NCI-H345 (cell line): ENCODE measurements around the gene RPL11.
"Not testable (repeated sequence)": the region's sequence is repeated elsewhere in the genome, so short reads cannot be mapped to it uniquely, and the experiment has no call there.

Experiments
- DNase-seq: peaks from one replicate; lab custom pipeline; 2025; lab: John Stamatoyannopoulos, UW

RPL11 gene

DNA sequence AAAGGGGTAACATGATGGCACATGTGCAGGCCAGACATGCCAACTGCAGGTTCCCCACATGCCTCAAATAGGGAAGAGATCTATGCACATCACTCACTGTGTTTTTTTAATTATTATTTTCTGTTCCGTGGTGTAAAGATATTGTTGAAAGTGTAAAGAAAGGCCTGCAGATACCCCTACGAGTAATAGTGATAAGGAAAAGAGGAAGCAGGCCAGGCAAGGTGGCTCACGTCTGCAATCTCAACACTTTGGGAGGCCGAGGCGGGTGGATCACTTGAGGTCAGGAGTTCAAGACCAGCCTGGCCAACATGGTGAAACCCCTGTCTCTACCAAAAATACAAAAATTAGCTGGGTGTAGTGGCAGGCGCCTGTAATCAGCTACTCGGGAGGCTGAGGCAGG lies 6.4 kb upstream of the RPL11 start:
- DNase-seq: not testable (repeated sequence)

DNA sequence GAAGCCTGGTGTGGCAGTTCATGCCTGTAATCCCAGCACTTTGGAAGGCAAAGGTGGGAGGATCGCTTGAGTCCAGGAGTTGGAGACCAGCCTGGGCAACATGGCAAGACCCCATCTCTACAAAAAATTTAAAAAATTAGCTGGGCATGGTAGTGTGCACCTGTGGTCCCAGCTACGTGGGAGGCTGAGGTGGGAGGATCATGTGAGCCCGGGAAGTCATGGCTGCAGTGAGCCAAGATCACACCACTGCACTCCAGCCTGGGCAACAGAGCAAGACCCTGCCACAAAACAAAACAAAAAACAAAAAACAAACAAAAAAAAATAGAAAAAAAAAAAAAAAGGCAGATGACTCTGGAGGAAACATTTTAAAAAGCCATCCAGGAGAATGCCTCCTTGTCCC lies 3.9 kb upstream of the RPL11 start:
- DNase-seq: not testable (repeated sequence)

DNA sequence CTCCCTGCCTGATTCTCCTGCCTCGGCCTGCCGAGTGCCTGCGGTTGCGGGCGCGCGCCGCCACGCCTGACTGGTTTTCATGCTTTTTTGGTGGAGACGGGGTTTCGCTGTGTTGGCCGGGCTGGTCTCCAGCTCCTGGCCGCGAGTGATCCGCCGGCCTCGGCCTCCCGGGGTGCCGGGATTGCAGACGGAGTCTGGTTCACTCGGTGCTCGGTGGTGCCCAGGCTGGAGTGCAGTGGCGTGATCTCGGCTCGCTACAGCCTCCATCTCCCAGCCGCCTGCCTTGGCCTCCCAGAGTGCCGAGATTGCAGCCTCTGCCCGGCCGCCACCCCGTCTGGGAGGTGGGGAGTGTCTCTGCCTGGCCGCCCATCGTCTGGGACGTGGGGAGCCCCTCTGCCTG lies 3.3 kb upstream of the RPL11 start:
- DNase-seq: not testable (repeated sequence)

DNA sequence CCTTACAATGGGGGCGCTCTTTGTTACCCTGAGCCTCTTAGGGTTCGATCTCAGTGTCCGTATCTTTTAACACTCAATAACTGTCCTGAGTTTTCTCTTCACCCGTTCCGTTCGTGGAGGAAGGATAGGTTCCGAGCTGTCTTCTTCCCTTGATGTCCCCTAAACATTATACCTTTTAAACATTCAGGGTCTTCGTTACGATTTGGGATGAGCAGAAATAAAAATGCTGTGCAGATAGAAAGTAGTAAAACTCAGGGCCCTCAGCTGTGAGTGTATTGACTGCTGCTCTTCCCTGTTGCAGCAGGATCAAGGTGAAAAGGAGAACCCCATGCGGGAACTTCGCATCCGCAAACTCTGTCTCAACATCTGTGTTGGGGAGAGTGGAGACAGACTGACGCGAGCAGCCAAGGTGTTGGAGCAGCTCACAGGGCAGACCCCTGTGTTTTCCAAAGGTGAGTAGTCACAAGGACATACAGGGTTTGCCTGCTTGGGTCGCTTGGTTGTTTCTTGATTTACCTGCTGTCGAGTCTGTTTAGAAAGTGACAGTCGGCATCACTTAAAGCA lies 784 bp downstream of the RPL11 start:
- DNase-seq: no peak

DNA sequence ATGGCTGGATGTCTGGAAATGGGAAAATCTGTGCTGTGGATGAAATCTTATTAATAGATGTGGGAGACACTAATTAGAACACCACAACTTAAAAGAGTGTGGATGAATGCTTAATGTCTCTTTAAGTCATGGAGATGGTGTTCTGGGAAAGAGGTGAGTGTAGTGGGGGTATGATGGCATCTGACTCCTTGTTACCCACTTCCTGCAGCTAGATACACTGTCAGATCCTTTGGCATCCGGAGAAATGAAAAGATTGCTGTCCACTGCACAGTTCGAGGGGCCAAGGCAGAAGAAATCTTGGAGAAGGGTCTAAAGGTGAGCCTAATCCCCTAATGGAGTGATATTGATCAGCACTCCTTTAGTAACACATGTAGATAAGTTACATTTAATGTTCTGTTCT lies 2.0 kb downstream of the RPL11 start:
- DNase-seq: no peak

DNA sequence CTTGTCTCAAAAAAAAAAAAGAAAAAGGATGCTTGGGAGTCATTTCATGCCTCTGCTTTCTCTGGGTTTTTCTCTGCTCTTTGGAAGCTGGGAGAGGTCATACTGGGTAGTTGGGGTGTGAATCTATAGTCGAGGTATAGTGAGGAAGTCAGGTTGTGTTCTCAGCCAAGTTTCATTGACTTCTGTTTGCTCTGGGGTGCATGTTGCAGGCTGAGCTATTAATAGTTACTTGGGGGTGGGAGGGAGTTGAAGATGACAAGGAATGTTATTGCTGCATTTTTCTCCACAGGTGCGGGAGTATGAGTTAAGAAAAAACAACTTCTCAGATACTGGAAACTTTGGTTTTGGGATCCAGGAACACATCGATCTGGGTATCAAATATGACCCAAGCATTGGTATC lies 2.8 kb downstream of the RPL11 start:
- no peak for DNase-seq

DNA sequence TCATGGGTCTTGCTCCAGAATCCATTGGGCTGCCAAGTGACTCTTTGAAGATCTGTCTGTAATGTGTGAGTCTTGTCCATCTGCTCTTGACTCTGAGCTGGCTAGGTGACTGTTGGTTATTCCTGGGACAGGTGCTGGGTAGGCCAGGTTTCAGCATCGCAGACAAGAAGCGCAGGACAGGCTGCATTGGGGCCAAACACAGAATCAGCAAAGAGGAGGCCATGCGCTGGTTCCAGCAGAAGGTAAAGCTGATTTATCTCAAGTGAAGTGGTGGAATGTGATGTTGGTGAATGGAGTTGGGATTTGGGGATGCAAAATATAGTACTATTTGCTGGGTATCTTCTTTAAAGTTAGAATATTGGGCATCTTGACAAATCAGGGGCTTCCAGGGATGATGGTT lies 4.1 kb downstream of the RPL11 start:
- no peak for DNase-seq

DNA sequence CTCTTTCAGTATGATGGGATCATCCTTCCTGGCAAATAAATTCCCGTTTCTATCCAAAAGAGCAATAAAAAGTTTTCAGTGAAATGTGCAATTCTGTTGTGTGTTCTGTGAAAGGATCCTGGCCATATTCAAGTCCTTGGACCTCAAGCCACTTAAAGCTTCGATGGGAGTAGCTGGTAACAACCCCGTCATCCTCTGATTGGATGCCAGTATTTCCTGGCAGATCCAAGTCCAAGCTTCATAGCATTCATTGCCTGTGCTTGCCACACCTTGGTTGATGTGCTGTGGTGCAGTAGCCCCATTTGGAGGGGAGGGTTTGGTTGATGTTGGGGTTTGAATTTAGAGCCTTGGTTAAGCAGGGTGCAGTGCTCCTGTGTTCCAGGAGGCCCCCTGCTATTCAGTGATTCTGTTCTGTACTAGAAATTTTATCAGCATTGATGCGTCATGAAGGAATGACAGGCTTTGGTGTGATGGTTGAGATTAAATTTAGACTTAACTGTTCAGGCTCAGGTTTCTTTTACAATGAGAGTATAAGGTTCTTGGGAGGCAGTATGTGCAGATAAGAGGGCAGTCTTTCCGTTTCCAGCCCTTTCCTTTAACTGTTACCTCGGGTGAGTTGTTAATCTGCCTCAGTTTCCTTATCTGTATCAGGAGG lies 4.9 kb downstream of the RPL11 start:
- no peak for DNase-seq

DNA sequence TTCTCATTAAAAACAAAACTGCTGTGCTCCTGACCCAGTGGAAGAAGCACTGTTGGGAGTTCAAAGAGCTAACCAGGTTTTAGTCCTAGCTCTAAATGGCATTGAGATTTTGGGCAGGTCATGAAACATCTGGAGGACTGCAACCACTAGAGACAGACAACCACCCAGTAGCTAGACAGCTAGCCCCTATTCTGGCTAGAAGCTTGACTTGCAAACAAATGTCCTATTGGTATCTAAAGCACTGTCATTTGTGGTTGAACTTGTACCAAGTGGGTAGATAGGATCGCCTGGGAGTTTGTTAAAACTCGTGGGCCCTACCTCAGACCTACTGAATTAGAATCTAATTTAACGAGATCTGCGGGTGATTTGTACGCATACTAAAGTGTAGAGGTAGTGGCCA lies 6.9 kb downstream of the RPL11 start:
- DNase-seq: no peak

DNA sequence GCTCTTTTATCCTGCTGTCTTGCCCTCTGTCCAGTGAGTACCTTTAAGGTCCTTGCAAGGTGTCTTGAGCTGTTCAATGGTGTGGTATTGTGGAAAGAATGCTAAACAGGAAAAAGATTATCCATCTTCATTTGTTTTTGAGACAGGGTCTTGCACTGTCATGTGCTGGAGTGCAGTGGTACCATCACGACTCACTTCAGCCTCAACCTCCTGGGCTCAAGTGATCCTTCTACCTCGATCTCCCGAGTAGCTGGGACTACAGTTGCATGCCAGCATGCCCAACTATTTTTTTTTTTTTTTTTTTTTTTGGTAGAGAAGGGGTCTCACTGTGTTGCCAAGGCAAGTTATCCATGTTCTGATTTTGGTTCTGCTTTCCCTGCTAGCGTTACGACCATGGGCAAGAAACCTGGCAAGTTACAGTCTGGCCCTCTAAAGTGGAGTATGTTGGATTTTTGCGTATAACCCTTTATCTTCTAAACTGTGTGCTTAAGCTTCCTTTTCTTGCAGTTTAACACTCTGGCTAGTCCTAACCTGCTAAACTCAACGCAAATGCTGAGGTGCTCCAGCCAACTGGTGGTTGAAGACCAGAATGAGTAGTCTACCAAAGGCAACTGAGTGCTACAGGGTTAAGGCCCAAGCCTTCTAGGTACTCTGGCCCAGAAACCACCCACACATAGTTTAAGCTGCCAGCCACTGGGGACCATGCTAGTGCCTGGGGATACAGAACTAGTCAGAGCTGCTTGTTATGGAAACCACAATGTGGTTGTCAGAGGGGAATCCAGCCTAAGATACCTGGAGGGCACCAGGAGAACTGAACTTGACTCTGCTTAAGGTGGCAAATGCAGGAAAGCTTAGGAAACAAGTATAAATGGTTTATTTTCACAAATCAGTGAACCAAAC lies 7.9 kb downstream of the RPL11 start:
- no peak for DNase-seq

DNA sequence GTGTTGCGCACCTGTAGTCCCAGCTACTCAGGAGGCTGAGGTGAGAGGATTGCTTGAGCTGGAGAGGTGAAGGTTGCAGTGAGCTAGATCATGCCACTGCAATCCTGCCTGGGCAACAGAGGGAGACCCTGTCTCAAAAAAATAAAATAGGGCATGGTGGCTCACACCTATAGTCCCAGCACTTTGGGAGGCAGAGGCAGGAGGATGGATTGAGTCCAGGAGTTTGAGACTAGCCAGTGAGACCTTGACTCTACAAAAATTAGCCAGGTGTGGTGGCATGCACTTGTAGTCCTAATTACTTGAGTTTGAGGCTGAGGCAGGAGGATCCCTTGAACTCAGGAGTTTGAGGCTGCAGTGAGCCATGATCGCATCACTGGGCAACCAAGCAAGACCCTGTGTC lies 9.7 kb downstream of the RPL11 start:
- DNase-seq: no peak

DNA sequence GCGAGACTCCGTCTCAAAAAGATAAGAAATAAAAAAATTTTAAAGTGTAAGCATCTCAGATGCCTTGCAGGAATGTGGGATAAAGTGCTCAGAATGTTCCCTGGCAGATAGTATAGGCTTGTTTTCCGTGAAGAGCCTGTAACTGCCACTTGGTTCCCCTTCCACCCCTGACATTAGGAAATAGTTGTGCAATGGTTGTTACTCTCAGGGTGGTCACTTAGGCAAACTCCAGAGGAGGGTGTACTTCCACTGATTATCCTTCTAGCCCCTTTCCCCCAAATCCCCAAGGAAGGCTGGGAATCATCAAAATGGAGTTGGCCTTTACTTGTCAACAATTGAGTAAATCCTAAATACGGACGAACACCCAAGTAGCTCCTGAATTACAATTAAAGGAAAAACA lies 10.4 kb downstream of the RPL11 start:
- DNase-seq: no peak

DNA sequence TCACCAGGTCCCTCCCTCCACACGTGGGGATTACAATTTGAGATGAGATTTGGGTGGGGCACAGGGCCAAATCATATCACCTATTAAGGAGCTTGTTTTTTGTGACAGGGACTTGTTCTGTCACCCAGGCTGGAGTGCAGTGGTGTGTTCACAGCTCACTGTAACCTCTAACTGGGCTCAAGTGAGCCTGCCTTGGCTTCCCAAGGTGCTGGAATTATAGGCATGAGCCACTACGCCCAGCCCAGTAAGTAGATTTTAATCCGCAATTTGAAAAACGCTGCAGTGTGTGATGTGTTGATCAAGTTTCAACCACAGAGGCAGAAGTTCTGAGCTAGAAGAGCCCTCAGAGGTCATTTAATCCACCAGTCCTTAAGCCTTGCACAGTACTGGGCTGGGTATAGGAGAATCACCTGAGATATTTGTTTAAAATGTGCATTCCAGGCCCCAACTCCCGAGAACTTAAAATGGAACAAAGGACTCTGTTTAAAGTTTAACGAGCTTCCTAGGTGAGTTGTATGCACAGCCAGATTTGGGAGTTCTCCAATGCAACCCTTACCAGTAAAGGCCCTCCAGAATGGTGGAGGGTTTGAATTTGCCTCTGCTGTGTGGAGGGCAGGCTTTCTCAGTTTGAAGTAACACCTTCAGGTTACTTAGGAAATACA lies 13.4 kb downstream of the RPL11 start:
- no peak for DNase-seq

DNA sequence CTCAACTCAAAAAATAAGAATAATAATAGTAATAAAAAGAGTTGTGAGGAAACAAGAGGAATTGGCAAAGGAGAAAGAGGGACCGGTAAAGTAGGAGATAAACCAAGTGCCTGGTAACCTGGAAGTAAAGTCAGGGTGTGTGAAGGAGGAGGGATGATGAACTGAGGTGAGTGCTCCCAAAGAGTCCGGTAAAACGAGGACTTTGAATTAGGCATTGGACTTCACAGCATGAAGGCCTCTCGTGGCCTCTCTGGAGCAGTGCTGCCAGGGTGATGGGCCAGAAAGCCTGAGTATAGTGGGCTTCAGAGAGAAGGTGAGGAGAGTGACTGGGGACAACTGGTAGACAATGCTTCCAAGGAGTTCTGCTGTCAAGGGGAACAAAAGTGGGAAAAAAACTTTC lies 17.6 kb downstream of the RPL11 start:
- DNase-seq: no peak

DNA sequence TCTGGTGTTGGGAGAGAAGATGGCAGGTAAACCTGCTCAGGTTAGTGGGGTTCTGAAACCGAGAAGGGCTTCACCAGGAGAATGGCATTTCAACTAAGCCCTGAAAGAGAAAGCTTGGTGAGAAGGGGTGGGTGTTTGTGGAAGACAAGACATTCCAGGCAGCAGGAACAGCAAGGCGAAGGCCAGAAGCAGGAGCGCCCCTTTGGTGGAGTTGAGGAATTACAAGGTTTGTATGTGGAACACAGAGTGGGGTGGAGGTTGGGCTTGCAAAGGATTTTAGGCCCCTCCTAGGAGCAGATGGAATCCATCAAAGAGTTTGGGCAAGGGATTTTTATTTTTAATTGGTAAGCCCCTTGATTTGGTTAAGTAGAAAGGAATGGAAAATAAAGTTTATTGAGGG lies 26.9 kb downstream of the RPL11 start:
- no peak for DNase-seq

DNA sequence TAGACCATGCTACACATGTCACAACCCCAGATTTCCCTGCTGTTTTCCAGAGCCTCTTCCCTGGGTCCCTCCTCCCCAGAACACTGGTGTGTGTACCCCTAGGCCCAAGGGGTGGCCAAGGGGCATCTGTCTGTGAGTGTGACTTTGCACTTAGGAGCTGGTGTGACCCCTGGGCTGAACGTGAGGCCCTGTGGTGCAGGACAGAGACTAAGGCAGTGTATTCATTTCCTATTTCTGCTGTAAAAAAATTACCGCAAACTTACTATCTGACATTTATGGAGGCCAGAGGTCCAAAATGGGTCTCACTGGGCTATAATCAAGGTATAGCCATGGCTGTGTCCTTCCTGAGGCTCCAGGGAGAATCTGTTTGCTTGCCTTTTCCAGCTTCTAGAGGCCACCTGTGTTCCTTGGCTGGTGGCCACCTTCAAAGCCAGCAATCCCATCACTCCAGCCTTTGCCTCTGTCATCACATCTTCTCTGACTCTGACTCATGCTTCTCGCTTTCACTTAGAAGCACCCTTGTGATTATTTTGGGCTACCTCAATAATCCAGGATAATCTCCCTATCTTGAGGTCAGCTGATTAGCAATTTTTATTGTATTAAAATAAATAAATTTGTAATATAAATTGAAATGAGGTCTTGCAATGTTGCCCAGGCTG lies 27.7 kb downstream of the RPL11 start:
- no peak for DNase-seq

DNA sequence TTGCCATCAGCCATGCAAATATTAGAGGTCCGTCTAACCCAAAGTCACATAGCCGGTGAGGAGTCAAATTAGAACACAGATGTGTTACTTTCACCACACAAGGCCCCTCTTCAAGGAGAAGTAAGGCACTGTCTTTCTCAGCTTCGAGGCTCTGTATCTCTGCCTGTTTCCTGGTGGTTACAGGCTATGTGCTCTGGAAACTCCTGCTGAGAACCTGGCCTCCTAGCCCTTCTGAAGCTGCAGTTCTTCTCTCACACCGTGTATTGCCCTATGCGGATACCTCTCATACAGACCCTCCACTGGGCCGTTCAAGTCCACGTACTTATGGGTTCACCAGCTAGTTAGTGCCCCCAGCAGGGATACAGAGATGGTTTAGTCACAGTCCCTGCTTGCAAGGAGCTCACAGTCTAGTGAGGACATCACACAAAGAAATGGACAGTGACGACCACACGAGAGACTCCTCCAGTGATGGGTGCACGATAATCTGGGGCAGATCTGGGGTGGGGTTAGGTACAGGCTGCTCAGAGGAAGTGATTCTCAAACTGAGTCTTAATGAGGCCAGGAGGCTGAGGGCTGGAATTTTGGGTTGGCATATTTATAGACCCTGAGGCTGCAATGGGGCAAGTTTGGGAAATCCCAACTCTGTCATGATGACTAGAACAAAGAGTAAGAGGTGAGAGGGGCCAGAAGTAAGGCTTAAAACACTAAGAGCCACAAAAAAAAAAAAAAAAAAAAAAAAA lies 28.8 kb downstream of the RPL11 start:
- DNase-seq: no peak

DNA sequence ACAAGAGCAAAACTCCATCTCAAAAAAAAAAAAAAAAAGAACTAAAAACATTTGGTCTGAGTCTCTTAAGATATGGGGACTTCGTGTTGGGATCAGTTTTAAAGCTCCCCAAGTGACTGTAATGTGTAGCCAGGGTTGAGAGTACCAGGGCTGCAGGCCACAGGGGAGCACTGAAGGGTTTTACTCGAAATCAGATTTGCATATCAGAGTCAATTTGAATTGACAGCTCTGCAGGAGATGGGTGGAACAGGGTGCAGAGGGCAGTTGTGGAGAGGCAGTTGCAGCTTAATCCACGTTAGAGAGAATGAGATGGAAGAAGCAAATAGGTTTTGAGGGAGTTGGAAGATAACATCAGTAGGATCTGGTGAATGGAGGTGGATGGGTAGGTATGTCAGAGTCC lies 31.0 kb downstream of the RPL11 start:
- no peak for DNase-seq

DNA sequence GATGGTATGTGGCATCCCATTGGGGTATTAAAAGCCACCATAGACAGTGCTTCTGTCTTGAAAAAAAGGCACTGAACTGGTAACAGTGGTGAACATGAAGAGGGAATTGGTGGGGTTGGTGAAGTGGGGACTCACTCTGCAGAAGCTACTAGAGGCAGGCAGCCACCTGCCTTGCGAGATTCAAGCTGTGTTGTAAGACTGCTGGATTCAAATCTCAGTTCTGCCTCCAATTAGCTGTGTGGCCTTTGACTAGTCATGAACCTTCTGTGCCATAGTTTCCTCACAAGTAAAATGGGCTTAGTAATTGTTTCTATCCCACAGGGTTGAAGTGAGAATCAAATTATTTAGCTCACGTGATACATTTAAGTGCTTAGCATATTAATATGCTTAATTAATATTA lies 35.1 kb downstream of the RPL11 start:
- DNase-seq: no peak

DNA sequence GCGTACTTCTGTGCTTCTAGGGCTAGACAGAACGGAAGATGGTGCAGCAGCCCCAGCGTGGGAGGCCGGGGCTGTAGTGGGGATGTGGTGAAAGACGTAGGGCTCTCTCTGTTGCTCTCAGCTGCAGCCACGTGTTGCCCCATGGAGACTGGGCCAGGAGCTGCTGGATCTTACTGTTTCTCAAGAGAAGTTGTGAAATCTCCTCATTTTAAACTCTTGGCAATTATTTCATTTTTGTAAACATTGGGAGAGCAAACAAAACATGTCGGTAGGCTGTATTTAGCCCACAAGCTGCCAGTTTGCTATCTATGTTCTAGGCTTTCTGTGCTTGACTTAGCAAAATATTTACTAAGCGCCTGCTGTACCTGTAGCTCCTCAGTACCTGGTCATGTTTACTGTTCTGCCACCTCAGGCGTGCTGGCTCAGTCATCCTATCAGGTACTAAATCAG lies 35.8 kb downstream of the RPL11 start:
- DNase-seq: no peak
